ENCODE results near the gene GLIPR2. TPM values are rescaled to one million over a fixed set of nuclear protein-coding genes. Genes with fewer than 3 reads are reported as not detected.
A peak's percentile ranks its signal among the peaks of the same experiment; 100 is the strongest.

The GLIPR2 gene
- total and polyA plus RNA-seq, 2 of the 4 experiments (the other 2 are of a cell fraction) = 35.8 to 43.3 TPM

GRCh38 chr9:36134761-36135505, 1.6 kb upstream of the GLIPR2 start:
- H3K23ac ChIP-seq (ENCODE audit: low read depth, low read length) = peak overlapping the region; percentile 33; the same call in 1 of the 2 replicates
- CTCF ChIA-PET = no interaction called here
- H3K36me3 ChIP-seq (ENCODE audit: control insufficient read depth, insufficient read depth, low read length) = peaks cover under 1% of the 10 kb centered on the region; the same call in 1 of the 2 replicates
- no peak overlapping the region for H3K4ac ChIP-seq (ENCODE audit: low read depth, low read length)
- peak overlapping the region; percentile 33; the same call in 1 of the 2 replicates for H2BK20ac ChIP-seq (ENCODE audit: low read depth, low read length)
- peaks cover 23 to 30% of the 10 kb centered on the region in 2 experiments for H3K79me1 ChIP-seq (ENCODE audit: low read depth in 1 of 2, low read length in 2 of 2)
- 0 out of 2 replicates have a peak overlapping the region, but pooled peaks have one; percentile 19 for H2BK120ac ChIP-seq (ENCODE audit: low read depth, low read length)
- H4K8ac ChIP-seq (ENCODE audit: low read depth in 2 of 2, low read length in 2 of 2) = no peak overlapping the region
- dilution Hi-C loops (cut with HindIII; ENCODE audit: low sequenced_read_pairs, unreplicated experiment) = no loop called here
- H3K9me1 ChIP-seq (ENCODE audit: insufficient read depth, low read length) = peaks cover 10% of the 10 kb centered on the region
- H3K4me3 ChIP-seq (ENCODE audit: insufficient read depth, low read depth, low read length) = no peak overlapping the region
- DNase-seq (no peak), ATAC-seq (ENCODE audit: low read depth) (no peak)
- H2BK5ac ChIP-seq (ENCODE audit: low read depth, low read length, poor library complexity, severe bottlenecking) = no peak overlapping the region
- H4K5ac ChIP-seq (ENCODE audit: low read depth, low read length) = no peak overlapping the region
- in situ Hi-C loops (cut with MboI; ENCODE audit: low sequenced_read_pairs) = no loop called here
- WGBS, 2 experiments (ENCODE audit: extremely low coverage in 2 of 2, insufficient read length in 1 of 2) = no CpG with 5 or more reads among the region's 9 CpGs
- H3K18ac ChIP-seq (ENCODE audit: low read depth, low read length) = no peak overlapping the region
- intact Hi-C loops (cut with micrococcal nuclease) = no loop called here
- H3K27me3 ChIP-seq (ENCODE audit: control insufficient read depth, insufficient read depth, low read length) = no peaks in the 10 kb centered on the region
- no TSS peak for BruUV-seq (replicated peaks)
- H3K14ac ChIP-seq (replicated peaks; ENCODE audit: low read depth, low read length) = no peak overlapping the region
- no peaks in the 10 kb centered on the region for H3K9me3 ChIP-seq (ENCODE audit: control insufficient read depth, insufficient read depth, low read length)
- no peak overlapping the region for H2AFZ ChIP-seq (replicated peaks; ENCODE audit: low read length, poor library complexity)
- H3K9ac ChIP-seq (ENCODE audit: low read depth, low read length) = no peak overlapping the region
- peak overlapping the region; percentile 9; the same call in 1 of the 2 replicates for H4K91ac ChIP-seq (ENCODE audit: insufficient read depth, low read depth, low read length)
- no peak overlapping the region for H2AK9ac ChIP-seq (replicated peaks; ENCODE audit: low read depth, low read length, poor library complexity)
- no peak overlapping the region for H3K27ac ChIP-seq (ENCODE audit: insufficient read depth, low read length)
- no peak overlapping the region for H3K56ac ChIP-seq (ENCODE audit: extremely low read depth, insufficient read depth, low read length)
- no peak overlapping the region for H2BK15ac ChIP-seq (ENCODE audit: low read depth, low read length)
- H3K4me2 ChIP-seq (ENCODE audit: low read depth, low read length) = no peak overlapping the region
- H3K4me1 ChIP-seq (ENCODE audit: control insufficient read depth, insufficient read depth, low read length) = peaks cover 10% of the 10 kb centered on the region
- peaks cover 22% of the 10 kb centered on the region for H4K20me1 ChIP-seq (ENCODE audit: insufficient read depth, low read length)
- H2AK5ac ChIP-seq (ENCODE audit: low read depth, low read length) = peak overlapping the region; percentile 37; the same call in 1 of the 2 replicates
- POLR2A ChIA-PET (ENCODE audit: unreplicated experiment) = interaction anchor here (0.6 kb wide), 1 partner anchor 29 kb away, joined by 3 read pairs; no protein-coding TSS in a partner anchor
- TF ChIP-seq MAZ (IDR thresholded peaks at IDR 0.05; ENCODE audit: borderline replicate concordance, low read depth, low read length) (no peak), NFE2L2 (IDR thresholded peaks at IDR 0.05; ENCODE audit: low read depth, low read length) (no peak), POLR2A (IDR thresholded peaks at IDR 0.05; ENCODE audit: low read depth, low read length) (no peak), SMC3 (IDR thresholded peaks at IDR 0.05; ENCODE audit: low read depth, low read length) (no peak), CEBPB (IDR thresholded peaks at IDR 0.05; ENCODE audit: low read depth, low read length) (no peak), CHD1 (IDR thresholded peaks at IDR 0.05; ENCODE audit: low read depth, low read length) (no peak), USF2 (IDR thresholded peaks at IDR 0.05; ENCODE audit: low read depth, low read length) (no peak), RAD21 (IDR thresholded peaks at IDR 0.05; ENCODE audit: low read length) (no peak), BHLHE40 (IDR thresholded peaks at IDR 0.05; ENCODE audit: low read depth, low read length) (no peak), RFX5 (IDR thresholded peaks at IDR 0.05; ENCODE audit: low read depth, low read length) (no peak), ELK1 (IDR thresholded peaks at IDR 0.05; ENCODE audit: borderline replicate concordance, low read depth, low read length) (no peak), RCOR1 (IDR thresholded peaks at IDR 0.05; ENCODE audit: insufficient replicate concordance, low read length) (no peak), FOS (IDR thresholded peaks at IDR 0.05; ENCODE audit: low read depth, low read length) (no peak), MXI1 (IDR thresholded peaks at IDR 0.05; ENCODE audit: borderline replicate concordance, low read depth, low read length) (no peak)
- TF ChIP-seq, protein P1, sequence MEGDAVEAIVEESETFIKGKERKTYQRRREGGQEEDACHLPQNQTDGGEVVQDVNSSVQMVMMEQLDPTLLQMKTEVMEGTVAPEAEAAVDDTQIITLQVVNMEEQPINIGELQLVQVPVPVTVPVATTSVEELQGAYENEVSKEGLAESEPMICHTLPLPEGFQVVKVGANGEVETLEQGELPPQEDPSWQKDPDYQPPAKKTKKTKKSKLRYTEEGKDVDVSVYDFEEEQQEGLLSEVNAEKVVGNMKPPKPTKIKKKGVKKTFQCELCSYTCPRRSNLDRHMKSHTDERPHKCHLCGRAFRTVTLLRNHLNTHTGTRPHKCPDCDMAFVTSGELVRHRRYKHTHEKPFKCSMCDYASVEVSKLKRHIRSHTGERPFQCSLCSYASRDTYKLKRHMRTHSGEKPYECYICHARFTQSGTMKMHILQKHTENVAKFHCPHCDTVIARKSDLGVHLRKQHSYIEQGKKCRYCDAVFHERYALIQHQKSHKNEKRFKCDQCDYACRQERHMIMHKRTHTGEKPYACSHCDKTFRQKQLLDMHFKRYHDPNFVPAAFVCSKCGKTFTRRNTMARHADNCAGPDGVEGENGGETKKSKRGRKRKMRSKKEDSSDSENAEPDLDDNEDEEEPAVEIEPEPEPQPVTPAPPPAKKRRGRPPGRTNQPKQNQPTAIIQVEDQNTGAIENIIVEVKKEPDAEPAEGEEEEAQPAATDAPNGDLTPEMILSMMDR (conservative IDR thresholded peaks at IDR 0.05; ENCODE audit: low read depth, low read length) = no peak
